GM19468 (cell line): ENCODE data around the gene RLN3.

Source experiments
- ATAC-seq: cut with Tn5 transposase; IDR thresholded peaks from one replicate; pipeline ENCODE4 v1.9.1; 2021; ENCODE audit warnings: mild to moderate bottlenecking, moderate library complexity, moderate number of reproducible peaks; ENCODE audit not compliant: unreplicated experiment; ENCODE audit errors: extremely low read depth

RLN3 gene

GRCh38 chr19:14027856-14028450 lies at the start of gene RLN3:
TSS of gene RLN3 (plus strand) at chr19:14028148. CDS start at chr19:14028205, 57 bp downstream.
- ATAC-seq = no peak

GRCh38 chr19:13978351-13979243 lies 49.4 kb upstream of the RLN3 start:
- ATAC-seq = no peak

DNA sequence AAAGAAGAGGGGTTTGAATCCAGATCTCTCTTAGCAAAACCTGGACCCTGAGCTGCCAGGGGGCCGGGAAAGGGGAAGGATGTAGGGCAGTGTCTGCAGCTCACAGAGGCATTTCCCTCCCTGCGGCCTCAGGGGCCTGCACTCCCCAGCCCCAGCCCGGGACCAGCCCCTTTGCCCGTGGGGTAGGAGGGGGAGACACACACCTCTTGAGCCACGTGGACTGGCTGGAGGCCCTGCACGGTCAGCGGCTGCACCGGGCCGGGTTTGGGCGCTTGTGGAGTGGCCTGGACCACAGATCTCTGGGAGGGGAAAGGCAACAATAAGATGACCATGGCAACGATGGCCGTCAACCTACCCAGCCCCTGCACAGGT lies 48.7 kb upstream of the RLN3 start:
- no peak for ATAC-seq

DNA sequence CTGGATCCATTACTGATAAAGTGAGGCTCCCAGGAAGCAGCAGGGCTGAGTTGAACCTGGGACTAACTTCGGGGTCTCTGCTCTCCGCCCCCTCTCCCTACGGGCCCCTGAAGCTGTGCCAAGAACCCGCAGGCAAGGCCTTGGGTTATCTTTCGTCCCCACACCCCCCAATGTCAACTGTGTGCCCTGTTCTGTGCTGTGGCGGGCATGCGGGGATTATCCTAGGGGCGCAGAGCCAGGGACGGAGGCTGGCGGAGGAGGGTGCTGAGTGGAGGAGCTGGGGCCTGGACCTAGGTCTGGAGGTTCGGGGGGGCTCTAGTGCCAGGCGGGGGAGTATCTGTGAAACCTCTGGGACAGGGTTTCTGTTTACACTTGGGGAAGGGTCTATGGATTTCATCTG lies 48.3 kb upstream of the RLN3 start:
- ATAC-seq = no peak

GRCh38 chr19:13980340-13980739 lies 47.6 kb upstream of the RLN3 start:
- no peak for ATAC-seq

DNA sequence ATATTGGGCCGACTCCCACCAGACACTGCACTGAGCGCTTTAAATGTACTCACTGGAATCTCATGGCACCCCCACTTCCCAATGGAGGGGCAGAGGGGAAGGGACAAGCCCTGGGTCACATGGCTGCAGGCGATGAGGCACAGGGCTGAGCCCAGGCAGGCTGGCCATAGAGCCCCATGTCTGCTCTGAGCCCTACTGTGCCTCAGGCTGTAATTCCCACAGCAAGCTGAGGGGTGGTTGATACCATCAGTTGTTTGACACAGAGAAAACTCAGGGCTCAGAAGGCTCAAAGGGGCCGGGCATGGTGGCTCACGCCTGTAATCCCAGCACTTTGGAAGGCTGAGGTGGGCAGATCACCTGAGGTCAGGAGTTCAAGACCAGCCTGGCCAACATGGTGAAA lies 46.9 kb upstream of the RLN3 start:
- ATAC-seq = no peak

- ATAC-seq = no peak
Measured at GRCh38 chr19:13981467-13981866, 46.5 kb upstream of the RLN3 start.

DNA sequence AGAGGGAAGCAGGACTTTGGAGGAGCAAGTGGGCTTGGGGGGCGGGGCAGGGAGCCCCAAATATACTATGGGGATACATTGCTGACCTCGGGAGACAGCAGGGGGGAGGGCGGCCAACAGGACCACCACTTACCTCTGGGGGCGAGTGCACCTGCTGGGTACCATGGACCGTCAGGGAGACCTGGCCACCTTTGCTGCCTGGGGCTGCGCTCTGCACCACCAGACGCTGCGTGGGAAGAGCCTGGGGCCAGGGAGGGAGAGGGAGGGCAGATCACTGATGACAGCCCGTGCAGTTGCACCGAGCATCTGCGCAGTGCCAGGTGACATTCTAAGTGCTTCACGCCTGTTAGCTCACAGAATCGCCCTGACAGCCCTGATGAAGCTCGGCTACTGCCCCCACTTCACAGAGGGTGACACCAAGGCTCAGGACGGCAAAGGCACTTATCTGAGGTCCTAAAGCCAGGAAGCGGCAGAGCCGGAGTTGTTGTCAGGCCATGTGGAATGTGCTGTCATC lies 45.9 kb upstream of the RLN3 start:
- no peak for ATAC-seq

DNA sequence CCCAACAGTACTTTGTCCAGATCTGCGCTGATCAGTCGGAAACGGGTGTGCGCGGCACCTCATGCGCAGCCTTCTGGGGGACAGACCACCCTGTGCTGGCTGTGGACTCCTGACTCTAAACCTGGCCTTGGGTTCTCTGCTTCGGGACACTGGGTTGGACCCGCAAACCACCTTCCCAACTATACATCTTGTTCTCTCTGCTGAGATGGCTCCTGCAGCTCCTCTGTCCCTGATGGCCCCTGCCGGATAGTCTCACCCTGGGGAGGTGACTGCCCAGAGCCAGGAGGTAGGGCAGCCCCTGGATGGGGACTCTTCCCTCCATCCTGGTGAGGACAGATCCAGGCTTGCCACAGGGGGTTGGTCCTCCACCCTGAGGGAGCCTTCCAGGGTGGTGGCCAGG lies 45.2 kb upstream of the RLN3 start:
- ATAC-seq = no peak

DNA sequence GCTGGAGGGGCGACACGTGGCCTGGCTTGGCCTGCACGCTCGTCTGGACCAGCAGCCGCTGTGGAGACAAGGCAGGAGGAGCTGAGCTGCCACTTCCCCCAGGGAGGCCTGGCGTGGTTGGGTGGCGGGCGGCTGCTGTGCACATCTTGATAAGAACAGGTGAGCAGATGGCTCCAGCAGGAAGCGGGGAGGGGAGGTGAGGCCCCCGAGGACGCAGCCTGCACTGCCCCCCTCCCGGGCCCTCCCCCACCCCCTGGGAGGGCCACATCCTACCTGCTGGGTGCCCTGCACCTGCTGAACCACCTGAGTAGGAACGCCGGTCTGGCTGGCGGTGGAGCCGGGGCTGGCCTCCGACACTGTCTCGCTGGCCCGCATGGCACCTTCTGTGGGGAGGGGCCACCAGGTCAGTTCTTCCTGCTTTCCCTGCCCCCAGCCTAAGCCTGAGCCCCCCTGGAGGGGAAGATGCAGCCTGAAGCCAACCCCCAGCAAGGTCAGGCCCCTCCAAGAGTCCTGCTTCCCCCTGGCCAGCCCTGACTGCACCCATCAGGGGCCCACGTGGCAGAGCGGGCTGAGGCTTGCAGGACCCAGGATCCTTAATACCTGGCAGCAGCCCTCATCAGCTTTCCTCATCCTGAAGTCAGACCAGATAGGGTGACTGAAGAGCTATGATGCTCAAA lies 44.6 kb upstream of the RLN3 start:
- no peak for ATAC-seq

DNA sequence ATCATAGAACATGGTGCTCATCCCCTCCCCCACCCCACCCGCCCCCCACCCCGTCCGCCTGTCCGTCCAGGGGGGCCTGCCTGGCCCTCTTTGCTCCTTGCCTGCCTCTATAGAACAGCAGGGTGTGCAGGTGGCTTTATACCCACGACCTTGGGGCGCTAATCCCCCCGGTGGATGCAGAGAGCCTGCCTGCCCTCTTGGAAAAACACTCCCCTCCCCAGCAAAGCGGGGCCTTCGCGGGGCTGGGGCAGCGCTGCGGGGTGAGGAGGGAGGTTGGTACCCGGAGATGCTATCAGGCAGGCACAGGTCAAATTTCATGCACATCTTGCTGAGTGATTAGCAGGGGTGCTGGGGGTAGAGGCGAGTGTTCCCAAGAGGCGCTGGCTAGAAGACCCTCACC lies 43.8 kb upstream of the RLN3 start:
- ATAC-seq = no peak

DNA sequence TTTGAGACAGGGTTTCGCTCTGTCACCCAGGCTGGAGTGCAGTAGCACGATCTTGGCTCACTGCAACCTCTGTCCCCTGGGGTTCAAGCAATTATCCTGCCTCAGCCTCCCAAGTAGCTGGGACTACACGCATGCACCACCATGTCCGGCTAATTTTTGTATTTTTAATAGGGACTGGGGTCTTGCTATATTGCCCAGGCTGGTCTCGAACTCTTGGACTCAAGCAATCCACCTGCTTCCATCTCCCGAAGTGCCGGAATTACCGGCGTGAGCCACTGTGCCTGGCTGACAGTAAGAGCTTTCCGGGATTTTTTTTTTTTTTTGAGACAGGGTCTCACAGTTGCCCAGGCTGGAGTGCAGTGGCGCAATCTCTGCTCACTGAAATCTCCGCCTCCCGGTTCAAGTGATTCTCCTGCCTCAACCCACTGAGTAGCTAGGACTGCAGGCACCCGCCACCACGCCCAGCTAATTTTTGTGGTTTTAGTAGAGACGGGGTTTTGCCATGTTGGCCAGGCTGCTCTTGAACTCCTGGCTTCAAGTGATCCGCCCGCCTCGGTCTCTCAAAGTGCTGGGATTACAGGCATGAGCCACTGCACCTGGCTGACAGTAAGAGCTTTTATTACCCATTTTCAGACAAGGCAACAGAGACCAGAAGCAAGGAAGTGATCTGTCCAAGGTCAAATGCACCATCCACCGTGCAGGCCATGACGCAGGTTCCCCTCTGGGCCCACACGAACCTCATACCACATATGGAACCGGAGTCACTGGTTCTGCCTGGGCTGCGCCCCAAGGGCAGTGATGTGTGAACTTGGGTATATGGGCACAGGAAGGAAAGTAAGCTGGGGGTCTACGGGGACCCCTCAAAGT lies 42.8 kb upstream of the RLN3 start:
- ATAC-seq = no peak

- no peak for ATAC-seq
Measured at GRCh38 chr19:13985771-13986347, 42.1 kb upstream of the RLN3 start.

GRCh38 chr19:13986348-13986904 lies 41.5 kb upstream of the RLN3 start:
- ATAC-seq = peak; percentile 69

- ATAC-seq = no peak
Measured at GRCh38 chr19:13987101-13987890, 40.7 kb upstream of the RLN3 start.

GRCh38 chr19:13989487-13989886 lies 38.5 kb upstream of the RLN3 start:
- ATAC-seq = no peak

DNA sequence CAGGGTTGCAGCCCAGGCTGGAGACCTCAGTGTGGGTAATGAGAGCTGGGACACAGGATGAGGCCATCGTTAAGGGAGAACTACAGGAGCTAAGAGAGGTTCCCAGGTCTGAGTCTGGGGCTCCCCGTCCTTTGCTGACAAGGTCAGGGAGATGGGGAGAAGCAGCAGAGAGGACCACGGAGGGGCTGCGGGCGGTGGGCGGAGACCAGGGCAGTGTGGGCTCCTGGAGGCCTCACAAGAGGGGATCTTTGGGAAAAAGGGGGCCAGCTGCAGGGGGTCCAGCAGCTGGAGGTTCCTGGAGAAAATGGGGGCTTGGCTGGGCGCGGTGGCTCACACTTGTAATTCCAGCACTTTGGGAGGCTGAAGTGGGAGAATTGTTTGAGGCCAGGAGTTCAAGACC lies 37.9 kb upstream of the RLN3 start:
- ATAC-seq = no peak

DNA sequence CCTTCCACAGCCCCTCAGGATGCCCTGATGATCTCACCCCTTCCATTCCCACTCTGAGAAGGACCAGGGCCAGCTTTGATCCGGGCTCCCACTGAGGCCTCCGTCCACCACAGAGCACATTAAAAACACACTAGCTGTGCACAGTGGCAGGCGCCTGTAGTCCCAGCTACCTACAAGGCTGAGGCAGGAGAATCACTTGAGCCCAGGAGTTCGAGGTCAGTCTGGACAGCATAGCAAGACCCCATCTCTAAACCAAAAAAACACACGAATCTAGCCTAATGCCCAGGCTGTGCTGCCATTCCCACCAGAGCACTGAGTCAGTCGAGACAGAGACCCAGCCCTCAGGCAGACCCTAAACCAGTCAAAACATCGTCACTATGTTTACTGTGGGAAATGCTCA lies 35.9 kb upstream of the RLN3 start:
- no peak for ATAC-seq
